Esophagus squamous epithelium (tissue), 4 donors: ENCODE results near the gene SLC35E2B.

ENCODE experiments used
- CTCF ChIP-seq, 6 experiments: fragments of 450-650 bp in 4 of 6; fragments of 200-600 bp in 2 of 6; sonication (generic) in 2 of 6; IDR thresholded peaks; one replicate each; pipeline ENCODE4 v1.5.1; 2016 to 2019; ENCODE audit warnings: antibody characterized with exemption in 6 of 6, mild to moderate bottlenecking in 4 of 6, moderate library complexity in 4 of 6
- POLR2A ChIP-seq, 4 donors: fragments of 450-650 bp; IDR thresholded peaks; one replicate each; pipeline ENCODE4 v1.6.1; 2017; ENCODE audit warnings: antibody characterized with exemption in 4 of 4, mild to moderate bottlenecking in 4 of 4, moderate library complexity in 3 of 4

- TF ChIP-seq POLR2A (IDR thresholded peaks at IDR 0.05) (no peak), CTCF (IDR thresholded peaks at IDR 0.05) (no peak)
These were observed 12.3 kb downstream of the SLC35E2B start for GRCh38 chr1:1680031-1680911.
